ENCODE measurements around the gene UTY.

Gene UTY

DNA sequence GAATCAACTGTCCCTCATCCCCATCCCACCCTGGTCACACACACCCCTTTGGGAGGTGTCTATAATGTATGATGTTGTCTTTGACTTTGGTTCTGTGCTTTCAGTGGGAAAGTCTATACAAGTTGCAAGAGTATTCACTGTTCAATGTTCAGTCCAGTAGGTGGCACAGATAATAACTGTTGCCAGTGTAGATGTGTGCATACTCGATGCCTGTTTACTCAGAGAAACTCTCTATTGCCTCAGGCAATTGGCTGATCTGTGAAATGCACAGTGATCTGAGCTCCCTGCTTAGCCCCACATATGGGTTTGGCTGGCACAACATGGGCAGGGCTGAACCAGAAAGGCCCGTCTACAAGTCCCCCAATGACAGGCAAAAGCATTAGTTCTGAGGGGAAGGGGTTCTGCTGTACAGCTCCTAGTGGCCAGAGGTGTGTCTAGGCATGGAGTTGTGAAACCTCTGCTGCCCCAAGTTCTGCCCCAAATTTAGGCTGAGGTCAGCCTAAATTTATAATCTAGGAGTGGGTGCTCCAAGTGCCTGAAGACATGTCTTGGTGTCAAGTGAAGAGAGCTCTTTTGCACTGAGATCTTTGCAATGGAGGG, 252.4 kb downstream of the UTY start:
- Histone ChIP-seq H3K9me2 (ENCODE audit: low read depth, low read length) (no peaks in the 10 kb centered on the region), H3F3A (ENCODE audit: insufficient read depth, low read length) (no peaks in the 10 kb centered on the region; the same call in 1 of the 2 replicates), H3K9ac (ENCODE audit: low read length) (no peak overlapping the region), H3K9me3 (ENCODE audit: low read length) (no peaks in the 10 kb centered on the region), H3K4me1 (ENCODE audit: insufficient read depth, low read length, severe bottlenecking) (no peaks in the 10 kb centered on the region), H3K79me2 (ENCODE audit: insufficient read depth, low read length) (no peaks in the 10 kb centered on the region), H4K20me1 (ENCODE audit: insufficient read depth, low read length) (no peaks in the 10 kb centered on the region), H3K4me2 (ENCODE audit: low read length) (no peak overlapping the region), H3K27me3 (ENCODE audit: insufficient read depth, low read length) (no peaks in the 10 kb centered on the region), H2AFZ (ENCODE audit: low read length) (no peak overlapping the region), H3K36me3 (ENCODE audit: insufficient read depth, low read length) (no peaks in the 10 kb centered on the region), H3K4me3 (ENCODE audit: low read depth, low read length, poor library complexity, severe bottlenecking) (no peak overlapping the region), H3K27ac (ENCODE audit: low read depth, low read length, poor library complexity, severe bottlenecking) (no peak overlapping the region)
- TF ChIP-seq EZH2 (IDR thresholded peaks at IDR 0.05; ENCODE audit: borderline replicate concordance, low read length), result no peak
- TF ChIP-seq, protein P1, sequence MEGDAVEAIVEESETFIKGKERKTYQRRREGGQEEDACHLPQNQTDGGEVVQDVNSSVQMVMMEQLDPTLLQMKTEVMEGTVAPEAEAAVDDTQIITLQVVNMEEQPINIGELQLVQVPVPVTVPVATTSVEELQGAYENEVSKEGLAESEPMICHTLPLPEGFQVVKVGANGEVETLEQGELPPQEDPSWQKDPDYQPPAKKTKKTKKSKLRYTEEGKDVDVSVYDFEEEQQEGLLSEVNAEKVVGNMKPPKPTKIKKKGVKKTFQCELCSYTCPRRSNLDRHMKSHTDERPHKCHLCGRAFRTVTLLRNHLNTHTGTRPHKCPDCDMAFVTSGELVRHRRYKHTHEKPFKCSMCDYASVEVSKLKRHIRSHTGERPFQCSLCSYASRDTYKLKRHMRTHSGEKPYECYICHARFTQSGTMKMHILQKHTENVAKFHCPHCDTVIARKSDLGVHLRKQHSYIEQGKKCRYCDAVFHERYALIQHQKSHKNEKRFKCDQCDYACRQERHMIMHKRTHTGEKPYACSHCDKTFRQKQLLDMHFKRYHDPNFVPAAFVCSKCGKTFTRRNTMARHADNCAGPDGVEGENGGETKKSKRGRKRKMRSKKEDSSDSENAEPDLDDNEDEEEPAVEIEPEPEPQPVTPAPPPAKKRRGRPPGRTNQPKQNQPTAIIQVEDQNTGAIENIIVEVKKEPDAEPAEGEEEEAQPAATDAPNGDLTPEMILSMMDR (IDR thresholded peaks at IDR 0.05; ENCODE audit: low read length), result no peak

DNA sequence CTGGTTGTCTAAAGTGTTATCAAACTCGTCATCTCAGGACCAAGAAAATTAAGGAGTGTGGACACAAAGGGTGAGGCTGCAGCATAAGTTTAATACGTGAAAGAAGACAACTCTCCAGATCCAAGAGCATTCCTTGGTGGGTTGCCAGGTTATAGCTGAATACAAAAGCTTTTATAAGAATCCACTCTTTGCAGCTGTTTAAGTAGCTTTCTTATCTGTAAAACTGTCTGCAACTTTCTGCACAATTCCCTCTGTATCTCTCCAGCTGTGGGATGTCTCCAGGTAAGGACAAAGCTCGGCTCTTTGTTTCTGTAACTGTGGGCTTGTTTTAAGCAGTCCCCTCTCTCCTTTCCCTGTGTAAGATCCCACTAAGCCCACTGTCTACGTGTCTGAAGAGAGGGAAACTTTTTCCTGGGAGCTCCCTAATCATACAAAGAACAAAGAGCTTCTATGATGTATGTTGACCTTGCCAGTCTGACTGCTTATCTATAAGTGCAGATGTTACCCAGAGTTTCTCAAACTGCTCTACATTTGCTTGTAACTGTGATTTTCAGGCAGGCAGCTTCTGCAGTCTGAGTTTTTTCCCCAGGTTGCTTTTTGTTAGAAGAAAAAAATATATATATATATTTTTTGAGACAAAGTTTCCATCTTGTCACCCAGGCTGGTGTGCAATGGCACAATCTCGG, 268.7 kb downstream of the UTY start:
- no peak overlapping the region for H3K4me2 ChIP-seq (ENCODE audit: low read length)
- TF ChIP-seq, protein P1 (IDR thresholded peaks at IDR 0.05; ENCODE audit: low read length), result no peak
- no peak for TF ChIP-seq EZH2 (IDR thresholded peaks at IDR 0.05; ENCODE audit: borderline replicate concordance, low read length)
- H4K20me1 ChIP-seq (ENCODE audit: insufficient read depth, low read length), result no peaks in the 10 kb centered on the region
- H3K4me1 ChIP-seq (ENCODE audit: insufficient read depth, low read length, severe bottlenecking), result no peaks in the 10 kb centered on the region
- no peak overlapping the region for H2AFZ ChIP-seq (ENCODE audit: low read length)
- H3K36me3 ChIP-seq (ENCODE audit: insufficient read depth, low read length), result no peaks in the 10 kb centered on the region
- no peak overlapping the region for H3K9ac ChIP-seq (ENCODE audit: low read length)
- no peaks in the 10 kb centered on the region for H3K9me2 ChIP-seq (ENCODE audit: low read depth, low read length)
- H3K27ac ChIP-seq (ENCODE audit: low read depth, low read length, poor library complexity, severe bottlenecking), result no peak overlapping the region
- no peaks in the 10 kb centered on the region for H3K9me3 ChIP-seq (ENCODE audit: low read length)
- no peaks in the 10 kb centered on the region for H3K79me2 ChIP-seq (ENCODE audit: insufficient read depth, low read length)
- no peaks in the 10 kb centered on the region for H3K27me3 ChIP-seq (ENCODE audit: insufficient read depth, low read length)
- H3K4me3 ChIP-seq (ENCODE audit: low read depth, low read length, poor library complexity, severe bottlenecking), result no peak overlapping the region
- no peaks in the 10 kb centered on the region for H3F3A ChIP-seq (ENCODE audit: insufficient read depth, low read length)

GRCh38 chrY:13205214-13205613, 274.6 kb downstream of the UTY start:
- no peaks in the 10 kb centered on the region for H3K9me2 ChIP-seq (ENCODE audit: low read depth, low read length)
- H4K20me1 ChIP-seq (ENCODE audit: insufficient read depth, low read length), result no peaks in the 10 kb centered on the region
- TF ChIP-seq, protein P1 (IDR thresholded peaks at IDR 0.05; ENCODE audit: low read length), result no peak
- TF ChIP-seq EZH2 (IDR thresholded peaks at IDR 0.05; ENCODE audit: borderline replicate concordance, low read length), result no peak
- H3K4me1 ChIP-seq (ENCODE audit: insufficient read depth, low read length, severe bottlenecking), result no peaks in the 10 kb centered on the region
- no peaks in the 10 kb centered on the region for H3K9me3 ChIP-seq (ENCODE audit: low read length)
- H3K27ac ChIP-seq (ENCODE audit: low read depth, low read length, poor library complexity, severe bottlenecking), result no peak overlapping the region
- no peak overlapping the region for H2AFZ ChIP-seq (ENCODE audit: low read length)
- no peaks in the 10 kb centered on the region for H3F3A ChIP-seq (ENCODE audit: insufficient read depth, low read length)
- no peak overlapping the region for H3K4me3 ChIP-seq (ENCODE audit: low read depth, low read length, poor library complexity, severe bottlenecking)
- no peaks in the 10 kb centered on the region for H3K36me3 ChIP-seq (ENCODE audit: insufficient read depth, low read length)
- no peaks in the 10 kb centered on the region for H3K27me3 ChIP-seq (ENCODE audit: insufficient read depth, low read length)
- H3K9ac ChIP-seq (ENCODE audit: low read length), result no peak overlapping the region
- H3K4me2 ChIP-seq (ENCODE audit: low read length), result no peak overlapping the region
- no peaks in the 10 kb centered on the region for H3K79me2 ChIP-seq (ENCODE audit: insufficient read depth, low read length)
